Stimulated activated effector memory CD8-positive, alpha-beta T cell treated with anti-CD3 and anti-CD28 coated beads, Interleukin-12 subunit alpha, Interleukin-12 subunit beta, amount 100 ng/mL, for 72 hours (primary cell): Measurements from ENCODE around the gene HEXA.

Source experiments
- ATAC-seq: fragments of 150-1000 bp; cut with Tn5 transposase; 2 replicates; pipeline ENCODE4 v1.10.0; 2021
- DNase-seq, 2 donors: peaks; one replicate each; pipeline ENCODE4 v3.0.0; 2021 to 2022; ENCODE audit warnings: low spot score in 2 of 2
- H3K27ac Mint-ChIP-seq: one replicate; pipeline ENCODE4 v1.8.0; 2022; ENCODE audit warnings: mild to moderate bottlenecking, mixed read lengths
- H3K36me3 Mint-ChIP-seq: one replicate; pipeline ENCODE4 v1.8.0; 2022; ENCODE audit warnings: mild to moderate bottlenecking, mixed read lengths
- H3K4me1 Mint-ChIP-seq: one replicate; pipeline ENCODE4 v1.8.0; 2022; ENCODE audit warnings: mixed read lengths
- H3K4me3 Mint-ChIP-seq: one replicate; pipeline ENCODE4 v1.8.0; 2022; ENCODE audit warnings: mild to moderate bottlenecking, mixed read lengths
- H3K9me3 Mint-ChIP-seq: one replicate; pipeline ENCODE4 v1.8.0; 2022; ENCODE audit warnings: mixed read lengths

The HEXA gene

GRCh38 chr15:72353266-72353665 is 22.5 kb downstream of the HEXA start:
- H3K27ac Mint-ChIP-seq: peak overlapping the region; percentile 16
- peaks cover 8% of the 10 kb centered on the region for H3K4me1 Mint-ChIP-seq
- no peak overlapping the region for H3K4me3 Mint-ChIP-seq
- DNase-seq (no peak), ATAC-seq (no peak)
- no peaks in the 10 kb centered on the region for H3K9me3 Mint-ChIP-seq
- peaks cover 75% of the 10 kb centered on the region for H3K36me3 Mint-ChIP-seq

GRCh38 chr15:72345806-72346205 is 30.0 kb downstream of the HEXA start:
- DNase-seq (no peak), ATAC-seq (no peak)
- Mint-ChIP-seq H3K9me3 (no peaks in the 10 kb centered on the region), H3K27ac (peak overlapping the region; percentile 56), H3K36me3 (peaks cover 61% of the 10 kb centered on the region), H3K4me1 (no peaks in the 10 kb centered on the region), H3K4me3 (no peak overlapping the region)

GRCh38 chr15:72345280-72345679 is 30.5 kb downstream of the HEXA start:
- no peak for ATAC-seq
- no peaks in the 10 kb centered on the region for H3K4me1 Mint-ChIP-seq
- no peak overlapping the region for H3K27ac Mint-ChIP-seq
- H3K4me3 Mint-ChIP-seq: no peak overlapping the region
- H3K36me3 Mint-ChIP-seq: peaks cover 58% of the 10 kb centered on the region
- DNase-seq: no peak
- no peaks in the 10 kb centered on the region for H3K9me3 Mint-ChIP-seq

- ATAC-seq (no peak), DNase-seq (no peak)
- H3K4me3 Mint-ChIP-seq: no peak overlapping the region
- H3K9me3 Mint-ChIP-seq: no peaks in the 10 kb centered on the region
- H3K27ac Mint-ChIP-seq: no peak overlapping the region
- H3K4me1 Mint-ChIP-seq: no peaks in the 10 kb centered on the region
- H3K36me3 Mint-ChIP-seq: peaks cover 51% of the 10 kb centered on the region
Observed at GRCh38 chr15:72344602-72345001, 31.2 kb downstream of the HEXA start.

GRCh38 chr15:72342385-72342784 is 33.4 kb downstream of the HEXA start:
- ATAC-seq (no peak), DNase-seq (no peak)
- no peaks in the 10 kb centered on the region for H3K9me3 Mint-ChIP-seq
- H3K27ac Mint-ChIP-seq: no peak overlapping the region
- H3K4me1 Mint-ChIP-seq: no peaks in the 10 kb centered on the region
- H3K4me3 Mint-ChIP-seq: no peak overlapping the region
- H3K36me3 Mint-ChIP-seq: peaks cover 49% of the 10 kb centered on the region

GRCh38 chr15:72341361-72341760 is 34.5 kb downstream of the HEXA start:
- Mint-ChIP-seq H3K9me3 (no peaks in the 10 kb centered on the region), H3K36me3 (peaks cover 40% of the 10 kb centered on the region), H3K4me1 (no peaks in the 10 kb centered on the region), H3K27ac (peak overlapping the region; percentile 20), H3K4me3 (no peak overlapping the region)
- ATAC-seq (no peak), DNase-seq (no peak)

GRCh38 chr15:72340366-72340765 is 35.4 kb downstream of the HEXA start:
- no peak for DNase-seq
- H3K4me3 Mint-ChIP-seq: no peak overlapping the region
- no peak overlapping the region for H3K27ac Mint-ChIP-seq
- no peaks in the 10 kb centered on the region for H3K9me3 Mint-ChIP-seq
- no peaks in the 10 kb centered on the region for H3K4me1 Mint-ChIP-seq
- peaks cover 35% of the 10 kb centered on the region for H3K36me3 Mint-ChIP-seq
- ATAC-seq: no peak

GRCh38 chr15:72339777-72340177 is 36.0 kb downstream of the HEXA start:
- DNase-seq (no peak), ATAC-seq (no peak)
- Mint-ChIP-seq H3K4me1 (no peaks in the 10 kb centered on the region), H3K4me3 (no peak overlapping the region), H3K27ac (no peak overlapping the region), H3K9me3 (no peaks in the 10 kb centered on the region), H3K36me3 (peaks cover 34% of the 10 kb centered on the region)

GRCh38 chr15:72338617-72339321 is 37.0 kb downstream of the HEXA start:
- H3K27ac Mint-ChIP-seq: peak overlapping the region; percentile 38
- DNase-seq: no peak
- no peaks in the 10 kb centered on the region for H3K9me3 Mint-ChIP-seq
- ATAC-seq: no peak
- peaks cover 28% of the 10 kb centered on the region for H3K36me3 Mint-ChIP-seq
- no peaks in the 10 kb centered on the region for H3K4me1 Mint-ChIP-seq
- H3K4me3 Mint-ChIP-seq: no peak overlapping the region

- Mint-ChIP-seq H3K27ac (peak overlapping the region; percentile 38), H3K4me3 (no peak overlapping the region), H3K4me1 (no peaks in the 10 kb centered on the region), H3K9me3 (no peaks in the 10 kb centered on the region), H3K36me3 (peaks cover 28% of the 10 kb centered on the region)
- ATAC-seq (no peak), DNase-seq (no peak)
Observed at GRCh38 chr15:72338148-72338547, 37.7 kb downstream of the HEXA start.

- no peak for DNase-seq
- no peaks in the 10 kb centered on the region for H3K9me3 Mint-ChIP-seq
- H3K4me1 Mint-ChIP-seq: no peaks in the 10 kb centered on the region
- no peak for ATAC-seq
- no peak overlapping the region for H3K27ac Mint-ChIP-seq
- no peak overlapping the region for H3K4me3 Mint-ChIP-seq
- peaks cover 21% of the 10 kb centered on the region for H3K36me3 Mint-ChIP-seq
Observed at GRCh38 chr15:72334842-72335241, 41.0 kb downstream of the HEXA start.

- Mint-ChIP-seq H3K4me1 (no peaks in the 10 kb centered on the region), H3K27ac (no peak overlapping the region), H3K36me3 (peaks cover 18% of the 10 kb centered on the region), H3K4me3 (no peak overlapping the region), H3K9me3 (no peaks in the 10 kb centered on the region)
- no peak for DNase-seq
- ATAC-seq: no peak
Observed at GRCh38 chr15:72331021-72331420, 44.8 kb downstream of the HEXA start.

GRCh38 chr15:72323752-72324151 is 52.1 kb downstream of the HEXA start:
- peaks cover 6% of the 10 kb centered on the region for H3K9me3 Mint-ChIP-seq
- no peak for DNase-seq
- no peak overlapping the region for H3K4me3 Mint-ChIP-seq
- no peak for ATAC-seq
- H3K36me3 Mint-ChIP-seq: peaks cover 12% of the 10 kb centered on the region
- peaks cover 13% of the 10 kb centered on the region for H3K4me1 Mint-ChIP-seq
- no peak overlapping the region for H3K27ac Mint-ChIP-seq

- Mint-ChIP-seq H3K36me3 (no peaks in the 10 kb centered on the region), H3K27ac (peak within 1 kb of the TSS; percentile 13), H3K4me3 (peak within 1 kb of the TSS; percentile 79), H3K9me3 (peaks cover 6% of the 10 kb centered on the region), H3K4me1 (peaks cover 18% of the 10 kb centered on the region)
- DNase-seq (peak; percentile 54 to 81), ATAC-seq (peak; percentile 85)
Observed at GRCh38 chr15:72319985-72320671, 55.7 kb downstream of the HEXA start, which contains the start of gene CELF6. CELF6 (minus strand) TSS chr15:72320157; CDS start chr15:72319874, 283 bp downstream.

- H3K36me3 Mint-ChIP-seq: no peaks in the 10 kb centered on the region
- H3K9me3 Mint-ChIP-seq: peaks cover 4% of the 10 kb centered on the region
- H3K4me1 Mint-ChIP-seq: peaks cover 18% of the 10 kb centered on the region
- DNase-seq: peak; percentile 61 to 67
- no peak overlapping the region for H3K27ac Mint-ChIP-seq
- ATAC-seq: peak; percentile 74
- H3K4me3 Mint-ChIP-seq: peak overlapping the region; percentile 79
Observed at GRCh38 chr15:72319360-72319984, 56.3 kb downstream of the HEXA start.
